SK-N-DZ (cell line): ENCODE measurements around the gene PRDM13. TPM values are rescaled to one million over a fixed set of nuclear protein-coding genes. Genes with fewer than 3 reads are reported as not detected.
A peak's percentile ranks its signal among the peaks of the same experiment; 100 is the strongest.
"Not testable (repeated sequence)": the region's sequence is repeated elsewhere in the genome, so short reads cannot be mapped to it uniquely, and the experiment has no call there.

ENCODE experiments used
- DNase-seq: peaks from one replicate; pipeline ENCODE4 v3.0.0-alpha.2; 2015; ENCODE audit warnings: low spot score
- polyA plus RNA-seq, 2 experiments: library from polyadenylated mRNA; depleted of rRNA; stranded (reverse); fragments of >200 nt; gene quantifications; 2 replicates each; pipeline ENCODE4 v1.2.3, GENCODE V29; 2014

The PRDM13 gene
- 1.3 and 1.4 TPM in 2 replicates for polyA plus RNA-seq (2014; cell fraction: cytosol; rRNA removed)
- 0.26 and 0.70 TPM in 2 replicates for polyA plus RNA-seq (2014; cell fraction: nucleus; rRNA removed)

GRCh38 chr6:99606656-99607415 is at the start of gene PRDM13:
Gene PRDM13 (plus strand): TSS chr6:99606833. CDS start chr6:99607035, 202 bp downstream.
- DNase-seq = no peak

GRCh38 chr6:99559057-99559456 is 47.6 kb upstream of the PRDM13 start:
- no peak for DNase-seq

- DNase-seq = no peak
Observed at GRCh38 chr6:99560668-99561067, 46.0 kb upstream of the PRDM13 start.

- DNase-seq = no peak
Observed at GRCh38 chr6:99563056-99563723, 43.4 kb upstream of the PRDM13 start.

GRCh38 chr6:99568103-99568933 is 38.3 kb upstream of the PRDM13 start, which contains the start of gene CCNC:
Gene CCNC (minus strand): TSS chr6:99568660. CDS start chr6:99568527, 133 bp downstream.
- DNase-seq = peak; percentile 97

- DNase-seq = no peak
Observed at GRCh38 chr6:99573980-99574617, 32.5 kb upstream of the PRDM13 start.

- no peak for DNase-seq
Observed at GRCh38 chr6:99575544-99576227, 30.9 kb upstream of the PRDM13 start.

GRCh38 chr6:99579781-99580180 is 26.9 kb upstream of the PRDM13 start:
- DNase-seq = no peak

- no peak for DNase-seq
Observed at GRCh38 chr6:99587792-99588191, 18.8 kb upstream of the PRDM13 start.

GRCh38 chr6:99588618-99589289 is 17.9 kb upstream of the PRDM13 start:
- DNase-seq = peak; percentile 77

- DNase-seq = no peak
Observed at GRCh38 chr6:99589290-99589672, 17.4 kb upstream of the PRDM13 start.

- DNase-seq = no peak
Observed at GRCh38 chr6:99589907-99590493, 16.6 kb upstream of the PRDM13 start.

GRCh38 chr6:99590728-99591672 is 15.6 kb upstream of the PRDM13 start:
- DNase-seq = no peak

- DNase-seq = no peak
Observed at GRCh38 chr6:99591673-99592364, 14.8 kb upstream of the PRDM13 start.

GRCh38 chr6:99592900-99593299 is 13.7 kb upstream of the PRDM13 start:
- no peak for DNase-seq

- not testable (repeated sequence) for DNase-seq
Observed at GRCh38 chr6:99594696-99595095, 11.9 kb upstream of the PRDM13 start.

- DNase-seq = no peak
Observed at GRCh38 chr6:99602520-99603420, 3.9 kb upstream of the PRDM13 start.
